Gastroesophageal sphincter (tissue), 4 donors: ENCODE results near the gene ACO1. TPM values are rescaled to one million over a fixed set of nuclear protein-coding genes. Genes with fewer than 3 reads are reported as not detected.

Experiments
- ATAC-seq: fragments of 150-250 bp; one replicate; pipeline ENCODE4 v1.9.1; 2016; ENCODE audit warnings: mild to moderate bottlenecking, moderate library complexity
- H3K27ac ChIP-seq, 4 donors: fragments of 200-600 bp; sonication (generic) in 3 of 4; 1 replicate in 3 of 4; 2 replicates in 1 of 4; pipeline ENCODE4 v1.5.1; 2016 to 2019
- H3K27me3 ChIP-seq: fragments of 200-600 bp; sonication (generic); one replicate; pipeline ENCODE4 v1.5.1; 2019
- H3K36me3 ChIP-seq, 2 donors: fragments of 200-600 bp; sonication (generic); one replicate each; pipeline ENCODE4 v1.5.1; 2019; ENCODE audit warnings: control low read depth in 1 of 2
- H3K4me1 ChIP-seq, 3 donors: fragments of 200-600 bp; sonication (generic); 1 replicate in 2 of 3; 2 replicates in 1 of 3; pipeline ENCODE4 v1.5.1; 2016 to 2019; ENCODE audit warnings: control low read depth in 2 of 3
- H3K4me3 ChIP-seq, 2 donors: fragments of 200-600 bp; sonication (generic); one replicate each; pipeline ENCODE4 v1.5.1; 2019; ENCODE audit warnings: mild to moderate bottlenecking in 1 of 2, moderate library complexity in 1 of 2
- H3K9me3 ChIP-seq, 3 donors: fragments of 200-600 bp; sonication (generic); one replicate each; pipeline ENCODE4 v1.5.1; 2017 to 2019; ENCODE audit warnings: control low read depth in 2 of 3
- CTCF ChIP-seq, 4 experiments: fragments of 200-600 bp in 2 of 4; fragments of 450-650 bp in 2 of 4; sonication (generic) in 1 of 4; IDR thresholded peaks; one replicate each; pipeline ENCODE4 v1.5.1; 2017 to 2019; ENCODE audit warnings: antibody characterized with exemption in 4 of 4, mild to moderate bottlenecking in 2 of 4, moderate library complexity in 2 of 4
- EP300 ChIP-seq: sonication (generic); formaldehyde crosslinking; IDR thresholded peaks from one replicate; pipeline ENCODE4 v1.6.1; 2017; ENCODE audit warnings: antibody characterized with exemption, mild to moderate bottlenecking
- POLR2A ChIP-seq, 2 donors: fragments of 450-650 bp; IDR thresholded peaks; one replicate each; pipeline ENCODE4 v1.6.1; 2017; ENCODE audit warnings: antibody characterized with exemption in 2 of 2, mild to moderate bottlenecking in 2 of 2, moderate library complexity in 1 of 2
- POLR2AphosphoS5 ChIP-seq: sonication (generic); formaldehyde crosslinking; IDR thresholded peaks from one replicate; pipeline ENCODE4 v1.6.1; 2017; ENCODE audit warnings: antibody characterized with exemption
- WGBS, 2 donors: methylation state at CpG; one replicate each; pipeline ENCODE4 v1.1.5; 2018; ENCODE audit warnings: low coverage in 1 of 2; 5-methylcytosine and 5-hydroxymethylcytosine counted together
- total RNA-seq, 4 donors: library from RNA; depleted of rRNA; stranded (reverse); fragments of >200 nt; gene quantifications; one replicate each; pipeline ENCODE4 v1.1.0, GENCODE V29; 2016

The ACO1 gene
- total RNA-seq, 4 donors from 2014 or later: 54.5 to 88.4 (median 80.2) TPM

- no peak for ATAC-seq
- Histone ChIP-seq H3K9me3 (no peaks in the 10 kb centered on the region), H3K27ac (no peak overlapping the region), H3K27me3 (no peaks in the 10 kb centered on the region), H3K4me1 (peaks cover under 1 to 33% (median 6%) of the 10 kb centered on the region in 3 donors), H3K4me3 (no peak overlapping the region), H3K36me3 (no peaks in the 10 kb centered on the region)
- TF ChIP-seq POLR2A (IDR thresholded peaks at IDR 0.05) (no peak), CTCF (IDR thresholded peaks at IDR 0.05) (no peak), POLR2AphosphoS5 (no peak), EP300 (no peak)
- 89 to 100% methylated on average over 1 to 3 of the region's 3 CpGs for WGBS, 2 donors
Observed at GRCh38 chr9:32380944-32381343, 3.5 kb upstream of the ACO1 start.

- peaks cover 6 to 50% (median 18%) of the 10 kb centered on the region in 3 donors for H3K4me1 ChIP-seq
- TF ChIP-seq POLR2AphosphoS5 (no peak), CTCF (IDR thresholded peaks at IDR 0.05) (no peak), POLR2A (IDR thresholded peaks at IDR 0.05) (no peak)
- H3K27ac ChIP-seq: no peak overlapping the region
- H3K4me3 ChIP-seq: no peak overlapping the region
- no peaks in the 10 kb centered on the region for H3K27me3 ChIP-seq
- ATAC-seq: no peak
- H3K9me3 ChIP-seq: no peaks in the 10 kb centered on the region
- H3K36me3 ChIP-seq: no peaks in the 10 kb centered on the region
- 73 to 78% methylated on average over 12 to 13 of the region's 14 CpGs for WGBS, 2 donors
Observed at GRCh38 chr9:32382565-32383320, 1.7 kb upstream of the ACO1 start.

- H3K27ac ChIP-seq: peak overlapping the region; percentile 47 to 94 (median 88)
- peak; percentile 39 for ATAC-seq
Observed at GRCh38 chr9:32384002-32384363, 460 bp upstream of the ACO1 start.

GRCh38 chr9:32385152-32385884, 875 bp downstream of the ACO1 start:
- no peak for ATAC-seq
- 45 to 80% methylated on average over 1 to 2 of the region's 2 CpGs for WGBS, 2 donors

More at GRCh38 chr9:32384002-32384363, 460 bp upstream of the ACO1 start:
- peak overlapping the region; percentile 48 to 86 for H3K4me3 ChIP-seq
- H3K36me3 ChIP-seq: no peaks in the 10 kb centered on the region
- WGBS, 2 donors: 0% methylated on average over 9 to 11 of the region's 13 CpGs
- H3K4me1 ChIP-seq: peaks cover 6 to 58% (median 20%) of the 10 kb centered on the region in 3 donors
- no peaks in the 10 kb centered on the region for H3K9me3 ChIP-seq
- TF ChIP-seq POLR2A (IDR thresholded peaks at IDR 0.05): no peak
- no peak for TF ChIP-seq CTCF (IDR thresholded peaks at IDR 0.05)
- TF ChIP-seq EP300: no peak
- no peak for TF ChIP-seq POLR2AphosphoS5
- no peaks in the 10 kb centered on the region for H3K27me3 ChIP-seq

More at GRCh38 chr9:32385152-32385884, 875 bp downstream of the ACO1 start:
- Histone ChIP-seq H3K27ac (peak overlapping the region; percentile 54 to 94 (median 88)), H3K36me3 (no peaks in the 10 kb centered on the region), H3K4me1 (peaks cover 9 to 65% (median 20%) of the 10 kb centered on the region in 3 donors), H3K27me3 (no peaks in the 10 kb centered on the region), H3K9me3 (no peaks in the 10 kb centered on the region), H3K4me3 (peak overlapping the region; percentile 48 to 86)
- TF ChIP-seq EP300 (no peak), CTCF (IDR thresholded peaks at IDR 0.05) (no peak), POLR2AphosphoS5 (no peak), POLR2A (IDR thresholded peaks at IDR 0.05) (no peak)
